Activated T-cell treated with anti-CD3 and anti-CD28 coated beads, Interleukin-2, amount 50 U/mL, for 24 hours (primary cell): ENCODE results near the gene TOLLIP.
A peak's percentile ranks its signal among the peaks of the same experiment; 100 is the strongest.
"Not testable (repeated sequence)": the region's sequence is repeated elsewhere in the genome, so short reads cannot be mapped to it uniquely, and the experiment has no call there.

Source experiments
- DNase-seq: peaks from one replicate; pipeline ENCODE4 v3.0.0-alpha.2; 2020
- H3K27ac Mint-ChIP-seq: 2 replicates; pipeline ENCODE4 v1.8.0; 2020; ENCODE audit warnings: mild to moderate bottlenecking, mixed read lengths
- H3K27me3 Mint-ChIP-seq: 2 replicates; pipeline ENCODE4 v1.8.0; 2020; ENCODE audit warnings: mixed read lengths
- H3K36me3 Mint-ChIP-seq: 2 replicates; pipeline ENCODE4 v1.8.0; 2020; ENCODE audit warnings: low read depth, mixed read lengths
- H3K4me1 Mint-ChIP-seq: 2 replicates; pipeline ENCODE4 v1.8.0; 2020; ENCODE audit warnings: low read depth, mixed read lengths
- H3K4me3 Mint-ChIP-seq: 2 replicates; pipeline ENCODE4 v1.8.0; 2020; ENCODE audit warnings: mild to moderate bottlenecking, moderate library complexity, mixed read lengths
- H3K9me3 Mint-ChIP-seq: 2 replicates; pipeline ENCODE4 v1.8.0; 2020; ENCODE audit warnings: mixed read lengths

Gene TOLLIP

DNA sequence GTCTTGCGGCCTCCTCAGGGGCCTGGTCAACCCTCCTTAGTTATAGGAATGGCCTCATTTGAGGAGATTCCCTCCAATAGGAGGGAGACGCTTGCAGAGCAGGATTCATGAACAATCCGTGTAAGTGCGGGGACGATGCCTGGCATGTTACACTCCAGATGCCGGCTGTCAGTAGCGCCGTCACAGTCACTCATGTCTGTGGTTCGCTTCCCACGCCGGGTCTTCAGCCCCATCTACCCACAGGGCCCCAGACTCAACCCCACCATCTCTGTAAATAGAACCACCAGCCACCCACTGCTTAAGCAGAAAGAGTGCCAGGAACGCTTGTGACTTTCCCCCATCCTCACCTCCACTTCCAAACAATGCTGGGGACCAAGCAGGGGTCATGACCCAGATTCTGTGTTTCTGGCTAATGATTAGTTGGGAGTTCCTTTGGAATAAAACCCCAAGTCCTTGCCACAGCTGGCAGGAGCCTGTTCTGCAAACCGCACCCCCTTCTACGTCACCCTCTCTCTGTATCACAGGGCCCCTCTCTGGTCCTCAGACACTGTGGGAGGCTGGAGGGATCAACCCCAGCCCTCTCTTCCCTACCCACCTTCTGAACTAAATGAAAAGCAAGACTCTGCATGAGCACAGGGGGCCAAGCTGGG, 38.8 kb upstream of the TOLLIP start:
- no peak overlapping the region for H3K27ac Mint-ChIP-seq
- H3K4me1 Mint-ChIP-seq: peaks cover 4% of the 10 kb centered on the region
- no peaks in the 10 kb centered on the region for H3K27me3 Mint-ChIP-seq
- H3K9me3 Mint-ChIP-seq: no peaks in the 10 kb centered on the region
- H3K4me3 Mint-ChIP-seq: no peak overlapping the region
- no peaks in the 10 kb centered on the region for H3K36me3 Mint-ChIP-seq
- DNase-seq: no peak

GRCh38 chr11:1347411-1347999, 38.1 kb upstream of the TOLLIP start:
- not testable (repeated sequence) for H3K4me3 Mint-ChIP-seq, H3K9me3 Mint-ChIP-seq, H3K27ac Mint-ChIP-seq, H3K36me3 Mint-ChIP-seq, H3K27me3 Mint-ChIP-seq, DNase-seq, H3K4me1 Mint-ChIP-seq

DNA sequence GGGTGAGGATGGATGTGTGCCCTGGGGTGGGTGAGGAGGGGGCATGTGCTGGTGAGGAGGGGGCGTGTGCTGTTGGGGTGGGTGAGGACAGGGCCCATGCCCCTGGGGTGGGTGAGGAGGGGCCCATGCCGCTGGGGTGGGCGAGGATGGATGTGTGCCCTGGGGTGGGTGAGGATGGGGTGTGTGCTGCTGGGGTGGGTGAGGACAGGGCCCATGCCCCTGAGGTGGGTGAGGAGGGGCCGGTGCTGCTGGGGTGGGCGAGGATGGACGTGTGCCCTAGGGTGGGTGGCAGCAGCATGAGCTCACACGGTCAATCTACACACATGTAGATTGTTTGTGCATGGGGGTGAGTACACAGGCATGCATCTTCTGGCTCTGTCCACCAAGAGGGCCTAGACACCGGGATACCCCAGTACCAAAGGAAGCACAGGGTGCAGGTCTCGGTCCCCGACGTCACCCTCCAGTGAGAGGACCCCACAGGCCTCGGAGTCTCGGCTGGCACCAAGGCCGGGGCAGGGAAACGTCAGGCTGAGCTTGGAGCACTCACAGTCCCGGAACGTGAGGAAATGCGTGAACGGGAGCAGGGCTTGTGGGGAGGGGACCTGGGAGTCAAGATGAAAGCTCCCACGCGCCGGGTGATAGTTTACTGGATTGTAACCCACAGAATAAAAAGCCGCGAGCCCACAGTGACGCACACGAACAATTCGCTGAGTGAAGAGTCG, 37.4 kb upstream of the TOLLIP start:
- H3K36me3 Mint-ChIP-seq: no peaks in the 10 kb centered on the region
- DNase-seq: no peak
- H3K4me1 Mint-ChIP-seq: peaks cover 4% of the 10 kb centered on the region
- H3K27me3 Mint-ChIP-seq: no peaks in the 10 kb centered on the region
- no peak overlapping the region for H3K27ac Mint-ChIP-seq
- no peak overlapping the region for H3K4me3 Mint-ChIP-seq
- no peaks in the 10 kb centered on the region for H3K9me3 Mint-ChIP-seq

DNA sequence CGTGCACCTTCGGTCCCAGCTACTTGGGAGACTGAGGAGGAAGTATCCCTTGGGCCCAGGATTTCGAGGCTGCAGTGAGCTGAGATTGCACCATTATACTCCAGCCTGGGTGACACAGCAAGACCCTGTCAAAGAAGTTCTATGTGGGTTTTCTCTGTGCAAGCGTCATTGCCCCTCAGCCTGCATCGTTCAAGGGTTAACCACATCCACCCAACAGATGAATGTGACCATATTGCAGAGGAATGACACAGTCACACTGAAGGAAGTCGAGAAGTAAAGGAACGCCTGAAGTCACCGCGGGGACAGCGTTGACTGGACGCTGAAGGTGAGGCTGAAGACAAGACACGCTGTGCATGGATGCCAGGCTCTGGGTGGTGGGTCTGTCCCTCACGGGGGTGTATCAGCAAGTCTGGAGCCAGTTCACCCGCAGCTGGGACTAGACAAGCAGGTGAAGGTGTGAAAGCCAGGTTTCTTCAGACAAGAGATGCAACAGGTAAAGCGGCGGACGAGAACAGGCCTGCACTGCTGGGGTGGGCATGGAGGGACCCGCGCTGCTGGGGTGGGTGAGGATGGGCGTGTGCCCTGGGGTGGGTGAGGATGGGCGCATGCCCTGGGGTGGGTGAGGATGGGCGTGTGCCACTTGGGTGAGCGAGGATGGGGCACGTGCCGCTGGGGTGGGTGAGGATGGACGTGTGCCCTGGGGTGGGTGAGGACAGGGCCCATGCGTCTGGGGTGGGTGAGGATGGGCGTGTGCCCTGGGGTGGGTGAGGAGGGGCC, 36.5 kb upstream of the TOLLIP start:
- DNase-seq: no peak

DNA sequence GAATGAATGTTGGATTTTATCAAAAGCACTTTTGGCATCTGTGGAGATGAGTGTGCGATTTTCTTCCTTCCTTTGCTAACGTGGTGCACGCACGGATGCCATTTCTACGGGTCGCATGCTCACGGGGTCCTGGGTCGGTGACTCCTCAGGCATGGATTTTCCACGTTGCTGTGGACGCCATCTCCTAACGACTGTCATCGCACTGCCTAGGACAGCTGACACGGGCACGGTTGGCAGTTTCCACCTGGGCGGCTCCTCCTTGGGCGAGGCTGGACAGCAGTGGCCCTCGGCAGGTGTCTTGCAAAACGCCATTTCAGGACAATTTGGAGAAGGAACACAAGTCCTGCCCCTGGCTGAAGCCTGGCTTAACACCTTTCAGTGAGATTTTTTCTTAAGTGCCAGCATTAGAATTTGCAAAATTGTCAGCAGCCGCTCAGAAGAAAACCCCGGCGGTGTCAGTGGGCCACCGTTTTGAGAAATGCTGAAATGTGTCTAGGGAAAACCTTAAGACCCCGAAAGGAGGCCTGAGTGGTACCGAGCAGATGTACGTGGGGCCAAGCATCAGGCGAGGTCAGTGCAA, 34.7 kb upstream of the TOLLIP start:
- Mint-ChIP-seq H3K27me3 (no peaks in the 10 kb centered on the region), H3K36me3 (no peaks in the 10 kb centered on the region), H3K4me1 (peaks cover 4% of the 10 kb centered on the region), H3K9me3 (no peaks in the 10 kb centered on the region), H3K27ac (no peak overlapping the region), H3K4me3 (no peak overlapping the region)
- no peak for DNase-seq

More for the DNA sequence above, 36.5 kb upstream of the TOLLIP start:
- Mint-ChIP-seq H3K27ac (no peak overlapping the region), H3K27me3 (no peaks in the 10 kb centered on the region), H3K4me1 (peaks cover 4% of the 10 kb centered on the region), H3K4me3 (no peak overlapping the region), H3K36me3 (no peaks in the 10 kb centered on the region), H3K9me3 (no peaks in the 10 kb centered on the region)

DNA sequence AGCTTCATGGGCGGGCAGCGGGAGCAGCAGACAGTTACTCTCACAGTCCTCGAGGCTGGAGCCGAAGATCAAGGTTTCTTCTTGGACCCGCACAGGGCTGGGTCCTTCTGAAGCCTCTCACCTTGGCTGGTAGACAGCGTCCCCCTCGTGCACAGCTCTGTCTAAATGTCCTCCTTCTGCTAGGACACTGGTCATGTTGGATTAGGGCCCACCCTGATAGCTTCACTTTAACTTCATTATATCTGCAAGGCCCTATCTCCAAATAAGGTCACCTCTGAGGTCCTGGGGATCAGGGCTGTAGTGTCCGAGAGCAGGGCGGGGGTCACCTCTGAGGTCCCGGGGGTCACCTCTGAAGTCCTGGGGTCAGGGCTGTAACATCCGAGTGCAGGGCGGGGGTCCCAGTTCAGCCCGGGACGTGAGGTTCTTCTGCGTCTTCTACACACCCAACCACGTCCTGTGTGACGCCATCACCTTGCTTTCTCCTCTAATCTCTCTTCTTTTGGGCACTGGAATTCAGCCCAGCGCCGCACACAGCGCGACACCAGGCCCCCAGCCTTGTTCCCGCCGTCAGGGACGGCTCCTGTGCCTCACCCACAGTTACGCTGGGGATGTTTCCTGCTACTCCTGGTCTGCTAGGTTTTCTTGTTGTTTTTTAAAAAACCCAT, 34.1 kb upstream of the TOLLIP start:
- Mint-ChIP-seq H3K4me3 (no peak overlapping the region), H3K4me1 (peaks cover 4% of the 10 kb centered on the region), H3K36me3 (no peaks in the 10 kb centered on the region), H3K27ac (no peak overlapping the region), H3K27me3 (peaks cover under 1% of the 10 kb centered on the region), H3K9me3 (no peaks in the 10 kb centered on the region)
- no peak for DNase-seq

DNA sequence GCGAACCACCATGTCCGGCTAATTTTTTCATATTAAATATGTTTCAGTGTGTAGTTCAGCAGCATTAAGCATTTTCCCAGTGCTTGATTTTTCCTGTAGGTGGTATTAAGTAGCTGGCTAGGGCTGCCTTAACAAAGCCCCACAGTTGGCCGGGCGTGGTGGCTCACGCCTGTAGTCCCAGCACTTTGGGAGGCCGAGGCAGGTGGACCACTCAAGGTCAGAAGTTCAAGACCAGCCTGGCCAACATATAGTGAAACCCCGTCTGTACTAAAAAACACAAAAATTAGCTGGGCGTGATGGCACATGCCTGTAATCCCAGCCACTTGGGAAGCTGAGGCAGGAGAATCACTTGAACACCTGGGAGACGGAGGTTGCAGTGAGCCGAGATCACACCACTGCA, 33.5 kb upstream of the TOLLIP start:
- Mint-ChIP-seq H3K36me3 (no peaks in the 10 kb centered on the region), H3K9me3 (peaks cover under 1% of the 10 kb centered on the region), H3K4me1 (peaks cover 4% of the 10 kb centered on the region), H3K27ac (no peak overlapping the region), H3K4me3 (no peak overlapping the region), H3K27me3 (peaks cover 5% of the 10 kb centered on the region)
- no peak for DNase-seq

DNA sequence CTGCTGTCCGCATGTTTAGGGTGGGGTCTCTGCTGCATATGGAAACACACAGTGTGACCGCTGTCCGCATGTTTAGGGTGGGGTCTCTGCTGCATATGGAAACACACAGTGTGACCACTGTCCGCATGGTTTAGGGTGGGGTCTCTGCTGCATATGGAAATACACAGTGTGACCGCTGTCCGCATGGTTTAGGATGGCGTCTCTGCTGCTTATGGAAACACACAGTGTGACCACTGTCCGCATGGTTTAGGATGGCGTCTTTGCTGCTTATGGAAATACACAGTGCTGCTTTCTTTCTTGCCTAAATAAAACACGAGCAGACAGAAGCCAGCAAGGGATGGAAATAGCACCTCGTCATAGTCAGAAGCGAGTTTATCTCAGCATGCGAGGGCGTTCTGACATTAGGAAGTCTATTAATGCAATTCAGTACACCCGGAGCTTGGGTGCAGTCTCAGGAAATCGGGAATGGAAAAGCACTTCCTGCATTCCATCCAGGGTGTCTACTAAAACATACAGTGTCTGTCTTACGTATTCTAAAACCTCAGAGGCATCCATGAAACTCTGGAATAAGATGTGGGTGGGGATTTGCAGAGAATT, 32.6 kb upstream of the TOLLIP start:
- no peak for DNase-seq
- Mint-ChIP-seq H3K36me3 (no peaks in the 10 kb centered on the region), H3K4me3 (no peak overlapping the region), H3K27ac (no peak overlapping the region), H3K9me3 (peaks cover 3% of the 10 kb centered on the region), H3K4me1 (peaks cover 7% of the 10 kb centered on the region), H3K27me3 (peaks cover 9% of the 10 kb centered on the region)

DNA sequence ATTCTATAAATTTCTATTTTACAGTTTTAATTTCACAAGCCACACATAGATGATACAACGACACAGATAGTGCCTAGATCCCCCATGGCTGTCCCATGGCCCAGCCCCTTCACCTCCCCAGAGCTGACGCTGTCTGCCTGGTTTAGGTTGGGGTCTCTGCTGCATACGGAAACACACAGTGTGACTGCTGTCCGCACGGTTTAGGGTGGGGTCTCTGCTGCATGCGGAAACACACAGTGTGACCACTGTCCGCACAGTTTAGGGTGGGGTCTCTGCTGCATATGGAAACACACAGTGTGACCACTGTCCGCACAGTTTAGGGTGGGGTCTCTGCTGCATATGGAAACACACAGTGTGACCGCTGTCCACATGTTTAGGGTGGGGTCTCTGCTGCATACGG, 31.8 kb upstream of the TOLLIP start:
- not testable (repeated sequence) for H3K4me1 Mint-ChIP-seq

GRCh38 chr11:1340111-1340510, 30.7 kb upstream of the TOLLIP start:
- Mint-ChIP-seq H3K9me3 (peaks cover 3% of the 10 kb centered on the region), H3K4me3 (no peak overlapping the region), H3K36me3 (peaks cover 4% of the 10 kb centered on the region), H3K4me1 (peaks cover 14% of the 10 kb centered on the region), H3K27me3 (peaks cover 9% of the 10 kb centered on the region), H3K27ac (no peak overlapping the region)
- DNase-seq: no peak

More for the DNA sequence above, 31.8 kb upstream of the TOLLIP start:
- H3K27ac Mint-ChIP-seq, DNase-seq, H3K27me3 Mint-ChIP-seq, H3K4me3 Mint-ChIP-seq, H3K9me3 Mint-ChIP-seq, H3K36me3 Mint-ChIP-seq: not testable (repeated sequence)

- DNase-seq: no peak
- Mint-ChIP-seq H3K9me3 (peaks cover 3% of the 10 kb centered on the region), H3K27ac (no peak overlapping the region), H3K36me3 (peaks cover 4% of the 10 kb centered on the region), H3K27me3 (peaks cover 9% of the 10 kb centered on the region), H3K4me1 (peaks cover 18% of the 10 kb centered on the region), H3K4me3 (no peak overlapping the region)
Measured at GRCh38 chr11:1339066-1339675, 29.7 kb upstream of the TOLLIP start.

- peak overlapping the region; percentile 69 for H3K27ac Mint-ChIP-seq
- peaks cover 3% of the 10 kb centered on the region for H3K9me3 Mint-ChIP-seq
- H3K4me1 Mint-ChIP-seq: peaks cover 18% of the 10 kb centered on the region
- peaks cover 4% of the 10 kb centered on the region for H3K36me3 Mint-ChIP-seq
- peak overlapping the region; percentile 1 for H3K4me3 Mint-ChIP-seq
- H3K27me3 Mint-ChIP-seq: peaks cover 9% of the 10 kb centered on the region
- no peak for DNase-seq
Measured at GRCh38 chr11:1338201-1339065, 29.0 kb upstream of the TOLLIP start.

- Mint-ChIP-seq H3K9me3 (peaks cover 3% of the 10 kb centered on the region), H3K27ac (no peak overlapping the region), H3K4me1 (peaks cover 18% of the 10 kb centered on the region), H3K36me3 (peaks cover 4% of the 10 kb centered on the region), H3K27me3 (peaks cover 9% of the 10 kb centered on the region), H3K4me3 (peak overlapping the region; percentile 26)
- DNase-seq: no peak
Measured at GRCh38 chr11:1337647-1338007, 28.2 kb upstream of the TOLLIP start.
